DMS 273 (cell line): ENCODE results near the gene SSBP3.
A peak's percentile ranks its signal among the peaks of the same experiment; 100 is the strongest.

Source experiments
- DNase-seq: peaks from one replicate; lab custom pipeline; 2025; ENCODE audit not compliant: unreplicated experiment; lab: John Stamatoyannopoulos, UW

The SSBP3 gene

GRCh38 chr1:54191525-54191924 lies 214.7 kb downstream of the SSBP3 start:
- DNase-seq: no peak

GRCh38 chr1:54190526-54190925 lies 215.7 kb downstream of the SSBP3 start:
- DNase-seq: no peak

DNA sequence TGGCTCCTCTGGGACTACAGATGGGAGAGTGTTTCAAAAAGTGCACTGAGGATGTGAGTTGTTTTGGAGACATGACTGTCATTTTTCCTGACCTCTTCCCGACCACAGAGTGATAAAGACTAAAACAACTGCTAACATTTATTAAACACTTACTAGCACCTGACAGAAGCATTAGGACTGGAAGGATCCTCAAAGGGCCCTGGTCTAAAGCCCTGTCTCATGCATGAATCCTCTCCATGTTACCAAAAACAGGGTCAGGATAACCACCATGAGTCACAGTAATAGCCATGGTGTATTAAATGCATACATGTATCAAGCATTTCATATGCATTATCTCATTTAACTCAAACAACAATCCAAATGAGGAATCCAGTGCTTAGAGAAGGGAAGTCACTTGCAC lies 217.9 kb downstream of the SSBP3 start:
- no peak for DNase-seq

- no peak for DNase-seq
These were observed 220.1 kb downstream of the SSBP3 start for GRCh38 chr1:54186056-54186455.

GRCh38 chr1:54180701-54181360 lies 225.4 kb downstream of the SSBP3 start:
- DNase-seq: peak; percentile 43

DNA sequence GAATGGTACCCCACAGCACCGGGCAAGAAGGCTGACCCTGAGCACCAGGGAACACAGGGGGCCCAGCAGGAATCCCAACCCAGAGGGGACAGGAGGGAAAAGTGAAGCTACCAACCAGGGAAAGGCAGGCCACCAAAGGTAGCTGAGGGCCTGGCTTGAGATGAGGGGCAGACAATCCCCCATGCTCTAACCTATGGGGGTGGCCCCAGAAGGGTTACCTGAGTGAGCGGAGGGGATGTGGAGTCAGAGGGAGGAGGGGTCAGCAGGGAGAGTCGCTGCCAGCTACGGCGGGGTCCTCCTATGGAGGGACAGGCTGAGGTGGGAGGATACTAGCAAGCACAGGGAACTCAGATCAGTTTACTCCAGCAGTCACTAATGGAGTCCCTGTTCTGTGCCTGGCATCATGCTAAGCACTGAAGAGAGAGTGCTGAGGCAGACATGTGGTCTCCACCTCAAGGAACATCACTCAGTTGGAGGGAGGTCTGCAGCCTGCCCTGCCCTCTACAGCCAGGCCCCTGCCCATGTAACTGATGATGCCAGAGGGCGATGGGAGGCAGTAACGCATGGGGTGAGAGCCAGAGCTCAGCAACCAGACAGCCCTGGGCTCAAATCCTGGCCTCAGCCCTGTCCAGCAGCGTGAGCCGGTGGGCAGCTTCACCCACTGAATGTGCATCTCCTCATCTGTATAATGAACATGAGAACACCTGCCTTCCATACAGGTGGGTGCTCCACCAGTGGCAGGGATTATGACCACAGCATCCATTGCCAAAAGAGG lies 227.7 kb downstream of the SSBP3 start:
- no peak for DNase-seq

- no peak for DNase-seq
These were observed 228.5 kb downstream of the SSBP3 start for GRCh38 chr1:54177726-54178125.

DNA sequence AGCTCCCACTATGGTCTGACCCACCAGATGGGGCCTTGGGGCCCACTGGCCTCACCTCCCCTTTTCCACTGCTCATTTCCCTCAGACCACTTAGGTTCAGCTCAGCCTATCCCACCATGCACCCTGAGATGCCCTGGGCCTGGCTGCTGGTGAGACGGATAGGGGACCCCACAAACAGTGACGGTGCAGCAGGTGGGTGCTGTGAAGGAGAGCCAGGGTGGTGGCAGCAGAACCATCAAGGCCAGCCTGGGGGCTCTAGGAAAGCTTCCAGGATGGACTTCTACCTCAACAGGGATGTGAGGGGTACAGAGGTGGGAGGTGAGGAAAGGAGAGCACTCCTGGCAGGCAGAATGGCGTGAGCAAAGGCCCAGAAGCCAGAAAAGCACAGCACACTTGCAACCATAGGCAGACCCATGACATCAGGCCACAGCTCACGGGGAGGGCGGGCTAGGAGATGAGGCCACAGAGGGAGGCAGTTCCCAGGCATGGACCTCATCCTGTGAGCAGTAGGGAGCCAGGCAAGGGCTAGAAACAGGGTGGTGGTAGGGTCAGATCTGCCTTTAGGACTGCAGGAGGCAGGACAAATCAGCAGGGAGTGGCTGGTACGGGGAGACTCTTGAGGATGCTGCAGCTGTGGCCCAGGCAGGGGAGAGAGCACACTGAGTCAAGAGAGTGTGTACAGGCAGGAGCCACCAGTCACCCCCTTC lies 229.4 kb downstream of the SSBP3 start:
- DNase-seq: no peak
